Esophagus muscularis mucosa (tissue), 4 donors: Measurements from ENCODE around the gene SGCG. TPM values are rescaled to one million over a fixed set of nuclear protein-coding genes. Genes with fewer than 3 reads are reported as not detected.

Source experiments
- DNase-seq: peaks from one replicate; pipeline ENCODE4 v3.0.0-alpha.2; 2017; ENCODE audit errors: extremely low spot score
- H3K27ac ChIP-seq, 4 donors: fragments of 200-600 bp; sonication (generic); replicated peaks in 1 of 4; 1 replicate in 3 of 4; 2 replicates in 1 of 4; pipeline ENCODE4 v1.5.1; 2016 to 2019; ENCODE audit warnings: mild to moderate bottlenecking in 1 of 4
- H3K27me3 ChIP-seq, 4 donors: fragments of 200-600 bp; sonication (generic); one replicate each; pipeline versions ENCODE4 v1.5.1 to v1.6.0; 2016 to 2019
- H3K36me3 ChIP-seq, 4 donors: fragments of 200-600 bp; sonication (generic); one replicate each; pipeline ENCODE4 v1.5.1; 2016 to 2019
- H3K4me1 ChIP-seq, 4 donors: fragments of 200-600 bp; sonication (generic); one replicate each; pipeline ENCODE4 v1.5.1; 2016 to 2019
- H3K4me3 ChIP-seq, 4 donors: fragments of 200-600 bp; sonication (generic); 1 replicate in 2 of 4; 2 replicates in 2 of 4; pipeline ENCODE4 v1.5.1; 2016 to 2019; ENCODE audit warnings: mild to moderate bottlenecking in 4 of 4, moderate library complexity in 1 of 4
- H3K9me3 ChIP-seq, 4 donors: fragments of 200-600 bp; sonication (generic); 1 replicate in 3 of 4; 2 replicates in 1 of 4; pipeline ENCODE4 v1.5.1; 2016 to 2019
- CTCF ChIP-seq, 3 experiments: fragments of 200-600 bp in 2 of 3; fragments of 450-650 bp in 1 of 3; sonication (generic) in 2 of 3; IDR thresholded peaks; one replicate each; pipeline ENCODE4 v1.5.1; 2017 to 2019; ENCODE audit warnings: antibody characterized with exemption in 3 of 3, mild to moderate bottlenecking in 2 of 3, moderate library complexity in 1 of 3
- EP300 ChIP-seq: sonication (generic); formaldehyde crosslinking; IDR thresholded peaks from one replicate; pipeline ENCODE4 v1.6.1; 2017; ENCODE audit warnings: antibody characterized with exemption
- POLR2A ChIP-seq: fragments of 450-650 bp; IDR thresholded peaks from one replicate; pipeline ENCODE4 v1.6.1; 2017; ENCODE audit warnings: antibody characterized with exemption, moderate library complexity, mild to moderate bottlenecking, low read depth
- POLR2AphosphoS5 ChIP-seq, 2 donors: sonication (generic); formaldehyde crosslinking; IDR thresholded peaks; one replicate each; pipeline ENCODE4 v1.6.1; 2017; ENCODE audit warnings: antibody characterized with exemption in 2 of 2
- WGBS: methylation state at CpG from one replicate; pipeline ENCODE4 v1.1.5; 2018; 5-methylcytosine and 5-hydroxymethylcytosine counted together
- intact Hi-C: fragments of 100-400 bp; cut with DNase I; formaldehyde crosslinking; loops from one replicate; pipeline ENCODE4 v1.15.1; 2023
- total RNA-seq, 4 donors: library from RNA; depleted of rRNA; stranded (reverse); fragments of >200 nt; gene quantifications; one replicate each; pipeline versions ENCODE4 v1.1.0 to v1.2.1, GENCODE V29; 2016

Gene SGCG
- total RNA-seq, 4 donors from 2014 or later, result 0.42 to 1.7 (median 1.1) TPM

- 59% methylated on average over 1 of the region's 1 CpG for WGBS
- no peak for TF ChIP-seq CTCF (IDR thresholded peaks at IDR 0.05)
- TF ChIP-seq POLR2A, result no peak
- no peak for TF ChIP-seq EP300
- no peak for TF ChIP-seq POLR2AphosphoS5 (IDR thresholded peaks at IDR 0.05)
- H3K36me3 ChIP-seq, result peaks cover 40 to 83% (median 52%) of the 10 kb centered on the region in 4 donors
Measured at GRCh38 chr13:23357349-23357748, 176.6 kb downstream of the SGCG start.

GRCh38 chr13:23359882-23360281, 179.1 kb downstream of the SGCG start:
- Histone ChIP-seq H3K4me3 (no peak overlapping the region), H3K27me3 (no peaks in the 10 kb centered on the region), H3K36me3 (peaks cover 56 to 91% (median 64%) of the 10 kb centered on the region in 4 donors), H3K4me1 (peaks cover 0 to 30% (median 13%) of the 10 kb centered on the region in 4 donors), H3K9me3 (no peaks in the 10 kb centered on the region), H3K27ac (no peak overlapping the region)
- intact Hi-C loops, result no loop called here
- TF ChIP-seq POLR2A (no peak), CTCF (IDR thresholded peaks at IDR 0.05) (no peak), EP300 (no peak), POLR2AphosphoS5 (IDR thresholded peaks at IDR 0.05) (no peak)
- DNase-seq, result no peak
- 73% methylated on average over 1 of the region's 1 CpG for WGBS

More at GRCh38 chr13:23357349-23357748, 176.6 kb downstream of the SGCG start:
- no peaks in the 10 kb centered on the region for H3K27me3 ChIP-seq
- H3K4me3 ChIP-seq, result no peak overlapping the region
- H3K9me3 ChIP-seq, result no peaks in the 10 kb centered on the region
- peaks cover 0 to 33% (median 13%) of the 10 kb centered on the region in 4 donors for H3K4me1 ChIP-seq
- no peak for DNase-seq
- intact Hi-C loops, result no loop called here
- no peak overlapping the region for H3K27ac ChIP-seq

GRCh38 chr13:23365652-23366051, 184.9 kb downstream of the SGCG start:
- DNase-seq, result no peak
- intact Hi-C loops, result no loop called here
- WGBS, result 93% methylated on average over 3 of the region's 3 CpGs
- no peaks in the 10 kb centered on the region for H3K27me3 ChIP-seq
- peaks cover 50 to 98% (median 86%) of the 10 kb centered on the region in 4 donors for H3K36me3 ChIP-seq
- no peak overlapping the region for H3K27ac ChIP-seq
- no peak overlapping the region for H3K4me3 ChIP-seq
- TF ChIP-seq POLR2A (no peak), EP300 (no peak), POLR2AphosphoS5 (IDR thresholded peaks at IDR 0.05) (no peak), CTCF (IDR thresholded peaks at IDR 0.05) (no peak)
- peaks cover 0 to 18% (median 5%) of the 10 kb centered on the region in 4 donors for H3K4me1 ChIP-seq
- no peaks in the 10 kb centered on the region for H3K9me3 ChIP-seq

- WGBS, result 89% methylated on average over 6 of the region's 6 CpGs
- Histone ChIP-seq H3K36me3 (peaks cover 49 to 80% (median 76%) of the 10 kb centered on the region in 4 donors), H3K4me3 (no peak overlapping the region), H3K27ac (no peak overlapping the region), H3K4me1 (peaks cover 10 to 15% (median 11%) of the 10 kb centered on the region in 4 donors), H3K9me3 (no peaks in the 10 kb centered on the region), H3K27me3 (no peaks in the 10 kb centered on the region)
- no peak for DNase-seq
- TF ChIP-seq EP300 (no peak), CTCF (IDR thresholded peaks at IDR 0.05) (no peak), POLR2A (no peak), POLR2AphosphoS5 (IDR thresholded peaks at IDR 0.05) (no peak)
- intact Hi-C loops, result no loop called here
Measured at GRCh38 chr13:23367907-23368306, 187.1 kb downstream of the SGCG start.

GRCh38 chr13:23372264-23372906, 191.6 kb downstream of the SGCG start:
- no peak for TF ChIP-seq POLR2A
- no peak for TF ChIP-seq CTCF (IDR thresholded peaks at IDR 0.05)
- no peak for TF ChIP-seq POLR2AphosphoS5 (IDR thresholded peaks at IDR 0.05)
- TF ChIP-seq EP300, result no peak
- Histone ChIP-seq H3K36me3 (peaks cover 16 to 37% (median 33%) of the 10 kb centered on the region in 4 donors), H3K27me3 (no peaks in the 10 kb centered on the region), H3K9me3 (no peaks in the 10 kb centered on the region), H3K27ac (no peak overlapping the region), H3K4me1 (peaks cover 29 to 46% (median 43%) of the 10 kb centered on the region in 4 donors), H3K4me3 (peak overlapping the region in 1 of 4 donors; percentile 18)
- DNase-seq, result no peak
- intact Hi-C loops, result no loop called here
- 38% methylated on average over 5 of the region's 5 CpGs for WGBS
